Adrenal gland (tissue), 12 donors: Measurements from ENCODE around the gene PLD3. TPM values are rescaled to one million over a fixed set of nuclear protein-coding genes. Genes with fewer than 3 reads are reported as not detected.

Experiments
- DNase-seq, 7 donors: peaks; one replicate each; pipeline ENCODE4 v3.0.0-alpha.2; 2019 to 2020
- H3K27ac ChIP-seq, 5 donors: fragments of 200-600 bp; sonication (generic) in 4 of 5; 1 replicate in 3 of 5; 2 replicates in 2 of 5; pipeline versions ENCODE4 v1.5.1 to v1.8.0; 2016 to 2020; ENCODE audit warnings: mild to moderate bottlenecking in 1 of 5
- H3K27me3 ChIP-seq: fragments of 200-600 bp; 2 replicates; pipeline ENCODE4 v1.8.0; 2021
- H3K36me3 ChIP-seq, 2 donors: fragments of 200-600 bp; replicated peaks in 1 of 2; 1 replicate in 1 of 2; 2 replicates in 1 of 2; pipeline versions ENCODE4 v1.5.1 to v1.8.0; 2018 to 2022
- H3K4me1 ChIP-seq, 2 donors: fragments of 200-600 bp; replicated peaks in 1 of 2; 1 replicate in 1 of 2; 2 replicates in 1 of 2; pipeline versions ENCODE4 v1.5.1 to v1.8.0; 2018 to 2021
- H3K4me3 ChIP-seq, 4 donors: fragments of 200-600 bp; sonication (generic) in 3 of 4; one replicate each; pipeline ENCODE4 v1.5.1; 2016 to 2018
- H3K9me3 ChIP-seq, 3 donors: fragments of 200-600 bp; sonication (generic) in 1 of 3; replicated peaks in 1 of 3; 1 replicate in 2 of 3; 2 replicates in 1 of 3; pipeline versions ENCODE4 v1.5.1 to v1.8.0; 2016 to 2021
- POLR2A ChIP-seq, 2 donors: fragments of 450-650 bp; IDR thresholded peaks; one replicate each; pipeline ENCODE4 v1.6.1; 2017; ENCODE audit warnings: antibody characterized with exemption in 2 of 2, mild to moderate bottlenecking in 2 of 2, moderate library complexity in 1 of 2
- WGBS, 4 donors: extraction: QIAGEN DNeasy Blood & Tissue Kit in 2 of 4; methylation state at CpG; one replicate each; pipeline versions ENCODE4 v1.1.5 to v1.1.7; 2013 to 2017; 5-methylcytosine and 5-hydroxymethylcytosine counted together
- intact Hi-C, 2 donors: fragments of 100-400 bp; cut with DNase I; formaldehyde crosslinking; loops; one replicate each; pipeline versions ENCODE4 v1.14.1 to v1.15.0; 2022 to 2023
- polyA plus RNA-seq, 3 donors: library from polyadenylated mRNA; stranded (reverse); fragments of 200-250 nt in 2 of 3; fragments of 350-450 nt in 1 of 3; fragmentation: Illumina TruSeq in 1 of 3; extraction: RNeasy Lipid Tissue Mini Kit (QIAGEN cat#74804) in 1 of 3; gene quantifications; one replicate each; pipeline ENCODE4 v1.2.3, GENCODE V29; 2013 to 2014
- total RNA-seq, 9 donors: library from RNA; depleted of rRNA in 4 of 9; stranded (reverse); fragments of >200 nt in 4 of 9; fragments of 120-200 nt in 1 of 9; fragmentation: NEBNext Ultra II Directional in 1 of 9; extraction: Animal tissue kit (Norgen Biotek cat#: 25700) in 1 of 9; gene quantifications; one replicate each; pipeline versions ENCODE4 v1.1.0 to v1.2.4, GENCODE V29; 2013 to 2023
- TF ChIP-seq, protein P1 (sequence below), 6 experiments: fragments of 450-650 bp in 4 of 6; fragments of 200-600 bp in 2 of 6; sonication (generic) in 1 of 6; IDR thresholded peaks; 1 replicate in 5 of 6; 2 replicates in 1 of 6; pipeline versions ENCODE4 v1.5.1 to v1.8.0; 2016 to 2021; ENCODE audit warnings: antibody characterized with exemption in 6 of 6, mild to moderate bottlenecking in 2 of 6, moderate library complexity in 1 of 6
- donor health status: healthy with polysubstance abuse.
- donor health status: Bipolar disorder and iron deficiency.
- donor health status: DM: yes; HTN: yes; CAD: no.
- donor health status: DM: no; HTN: no; CAD: no.
- donor health status: DM: no; HTN: no; CAD: no.
- donor health status: DM: yes; HTN: yes; CAD: no.

Gene PLD3
- total and polyA plus RNA-seq, 12 donors = 170 to 1,019 (median 415) TPM

DNA sequence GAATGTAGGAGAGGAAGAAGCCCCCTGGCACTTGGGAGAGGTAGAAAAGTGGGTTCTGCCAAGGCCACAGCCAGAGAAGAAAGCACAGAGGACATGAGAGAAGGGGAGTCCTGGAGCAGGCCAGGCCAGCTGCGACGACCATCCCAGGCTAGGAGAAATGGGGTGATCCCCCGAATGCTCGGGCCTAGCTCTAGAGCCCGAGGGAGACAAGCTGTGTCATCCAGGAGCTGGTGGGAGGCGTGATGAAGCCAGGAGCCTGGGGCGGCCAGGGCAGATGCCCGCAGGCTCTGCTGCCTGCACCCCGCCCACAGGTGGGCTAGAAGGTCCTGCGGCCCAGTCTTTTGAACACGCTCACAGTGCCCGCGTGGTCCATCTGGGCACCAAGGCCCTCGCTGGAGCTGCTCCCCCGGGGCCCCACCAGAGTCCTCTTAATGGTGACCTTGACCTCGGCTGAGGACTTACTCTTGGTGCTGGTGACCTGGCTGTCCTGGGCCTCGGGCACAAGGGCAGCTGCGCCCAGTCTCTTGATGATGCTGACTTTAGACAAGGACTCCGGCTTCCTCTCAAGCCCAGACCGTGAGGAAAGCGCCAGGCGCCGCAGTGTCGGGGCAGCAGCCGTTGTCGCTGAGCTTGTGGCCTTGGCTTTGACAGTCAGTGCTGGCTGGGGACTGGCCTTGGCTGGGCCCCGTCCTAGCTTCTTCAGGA, 26.8 kb upstream of the PLD3 start:
- WGBS, 4 donors = 63 to 75% (median 72%) methylated on average over 9 to 27 of the region's 27 CpGs

GRCh38 chr19:40322271-40322610, 26.3 kb upstream of the PLD3 start:
- peak overlapping the region in 2 of 5 donors; percentile 6 to 43 for H3K27ac ChIP-seq
- whole genome bisulfite sequencing, 4 donors = 63 to 83% (median 65%) methylated on average over 6 to 7 of the region's 7 CpGs
- peak in 1 of 7 donors; percentile 42 for DNase-seq
- TF ChIP-seq, protein P1, sequence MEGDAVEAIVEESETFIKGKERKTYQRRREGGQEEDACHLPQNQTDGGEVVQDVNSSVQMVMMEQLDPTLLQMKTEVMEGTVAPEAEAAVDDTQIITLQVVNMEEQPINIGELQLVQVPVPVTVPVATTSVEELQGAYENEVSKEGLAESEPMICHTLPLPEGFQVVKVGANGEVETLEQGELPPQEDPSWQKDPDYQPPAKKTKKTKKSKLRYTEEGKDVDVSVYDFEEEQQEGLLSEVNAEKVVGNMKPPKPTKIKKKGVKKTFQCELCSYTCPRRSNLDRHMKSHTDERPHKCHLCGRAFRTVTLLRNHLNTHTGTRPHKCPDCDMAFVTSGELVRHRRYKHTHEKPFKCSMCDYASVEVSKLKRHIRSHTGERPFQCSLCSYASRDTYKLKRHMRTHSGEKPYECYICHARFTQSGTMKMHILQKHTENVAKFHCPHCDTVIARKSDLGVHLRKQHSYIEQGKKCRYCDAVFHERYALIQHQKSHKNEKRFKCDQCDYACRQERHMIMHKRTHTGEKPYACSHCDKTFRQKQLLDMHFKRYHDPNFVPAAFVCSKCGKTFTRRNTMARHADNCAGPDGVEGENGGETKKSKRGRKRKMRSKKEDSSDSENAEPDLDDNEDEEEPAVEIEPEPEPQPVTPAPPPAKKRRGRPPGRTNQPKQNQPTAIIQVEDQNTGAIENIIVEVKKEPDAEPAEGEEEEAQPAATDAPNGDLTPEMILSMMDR (IDR thresholded peaks at IDR 0.05) = peak in 1 of 6 experiments; percentile 16
- TF ChIP-seq POLR2A (IDR thresholded peaks at IDR 0.05) = no peak
- peaks cover 0 to 66% of the 10 kb centered on the region in 2 donors for H3K36me3 ChIP-seq
- peaks cover 0 to 10% of the 10 kb centered on the region in 2 donors for H3K4me1 ChIP-seq
- H3K4me3 ChIP-seq = no peak overlapping the region
- intact Hi-C loops = no loop called here
- H3K9me3 ChIP-seq = no peaks in the 10 kb centered on the region
- no peaks in the 10 kb centered on the region for H3K27me3 ChIP-seq

More for the DNA sequence above, 26.8 kb upstream of the PLD3 start:
- Histone ChIP-seq H3K36me3 (peaks cover 0 to 64% of the 10 kb centered on the region in 2 donors), H3K4me3 (no peak overlapping the region), H3K4me1 (peaks cover 0 to 10% of the 10 kb centered on the region in 2 donors), H3K27ac (peak overlapping the region in 2 of 5 donors; percentile 6 to 43), H3K27me3 (no peaks in the 10 kb centered on the region), H3K9me3 (no peaks in the 10 kb centered on the region)
- DNase-seq = peak in 6 of 7 donors; percentile 39 to 60 (median 48)
- no peak for TF ChIP-seq POLR2A (IDR thresholded peaks at IDR 0.05)
- TF ChIP-seq, protein P1 (IDR thresholded peaks at IDR 0.05) = no peak
- intact Hi-C loops = no loop called here

DNA sequence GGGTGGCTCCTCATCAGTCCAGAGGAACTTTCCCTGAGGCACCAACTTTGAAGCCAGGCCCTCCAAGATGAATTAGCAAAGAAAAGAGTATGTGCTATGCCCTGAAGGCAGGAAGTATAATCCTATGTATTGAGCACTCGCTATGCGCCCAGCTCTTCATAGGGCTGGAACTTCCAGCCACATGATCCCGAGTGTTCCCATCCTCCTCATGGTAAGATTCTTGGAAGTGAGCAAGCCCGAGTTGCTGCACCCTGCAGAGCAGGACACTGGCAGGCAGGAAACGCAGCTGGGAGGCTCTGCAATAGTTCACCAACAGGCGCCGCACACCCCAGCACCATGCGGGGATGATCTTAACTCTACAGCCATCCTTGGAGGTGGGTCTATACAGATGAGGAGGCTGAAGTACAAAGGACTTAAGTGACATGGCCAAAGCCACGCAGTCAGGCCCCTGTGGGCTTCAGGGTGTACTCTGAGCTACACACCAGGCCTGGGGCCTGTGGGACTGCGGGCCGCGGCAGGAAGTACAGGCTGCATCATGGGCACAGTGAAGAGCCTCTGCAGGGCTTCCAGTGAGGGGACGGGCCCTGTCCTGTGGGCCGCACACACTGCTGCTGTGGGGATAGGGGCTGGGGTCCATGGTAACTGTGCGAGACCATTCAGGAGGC, 25.4 kb upstream of the PLD3 start:
- TF ChIP-seq POLR2A (IDR thresholded peaks at IDR 0.05) = no peak
- TF ChIP-seq, protein P1 (IDR thresholded peaks at IDR 0.05) = no peak
- DNase-seq = no peak

DNA sequence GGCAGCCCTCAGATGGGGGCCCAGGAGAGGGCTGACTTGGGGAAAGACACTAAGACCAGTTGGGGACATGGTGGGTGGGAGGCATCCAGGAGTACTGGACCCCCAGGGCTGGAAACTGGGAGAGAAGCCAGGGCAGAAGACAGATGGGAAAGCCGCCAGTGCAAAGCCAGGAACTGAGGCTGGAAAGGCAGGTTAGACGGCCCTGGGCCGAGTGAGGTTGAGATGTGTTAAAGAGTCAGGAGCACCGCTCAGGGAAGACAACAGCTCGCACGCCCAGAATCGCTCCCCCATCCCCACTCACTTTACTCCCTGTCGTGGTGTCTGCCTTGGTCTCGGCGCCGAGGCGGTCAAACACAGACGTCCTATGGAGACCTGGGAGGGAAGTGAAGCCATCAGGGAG, 24.8 kb upstream of the PLD3 start:
- no peaks in the 10 kb centered on the region for H3K9me3 ChIP-seq
- no peak overlapping the region for H3K27ac ChIP-seq
- peaks cover 0 to 10% of the 10 kb centered on the region in 2 donors for H3K4me1 ChIP-seq
- no peaks in the 10 kb centered on the region for H3K27me3 ChIP-seq
- intact Hi-C loops = no loop called here
- no peak overlapping the region for H3K4me3 ChIP-seq
- 90 to 95% (median 94%) methylated on average over 12 to 13 of the region's 13 CpGs for WGBS, 4 donors
- DNase-seq = no peak
- H3K36me3 ChIP-seq = peaks cover 0 to 75% of the 10 kb centered on the region in 2 donors
- TF ChIP-seq POLR2A (IDR thresholded peaks at IDR 0.05) = no peak
- TF ChIP-seq, protein P1 (IDR thresholded peaks at IDR 0.05) = no peak

More for the DNA sequence above, 25.4 kb upstream of the PLD3 start:
- intact Hi-C loops = no loop called here
- WGBS, 4 donors = 91 to 96% (median 94%) methylated on average over 15 of the region's 15 CpGs
- H3K36me3 ChIP-seq = peaks cover 0 to 74% of the 10 kb centered on the region in 2 donors
- H3K27ac ChIP-seq = no peak overlapping the region
- peaks cover 0 to 10% of the 10 kb centered on the region in 2 donors for H3K4me1 ChIP-seq
- H3K4me3 ChIP-seq = no peak overlapping the region
- H3K9me3 ChIP-seq = no peaks in the 10 kb centered on the region
- H3K27me3 ChIP-seq = no peaks in the 10 kb centered on the region
